Loucy (cell line): ENCODE results near the gene NDUFV1.

ENCODE experiments used
- EZH2phosphoT487 ChIP-seq: fragments of 200-600 bp; IDR thresholded peaks from 2 replicates; pipeline ENCODE4 v1.6.1; 2018; ENCODE audit warnings: antibody characterized with exemption, mild to moderate bottlenecking, moderate library complexity, borderline replicate concordance
- TF ChIP-seq, protein P1 (sequence below): fragments of 200-600 bp; sonication (generic); conservative IDR thresholded peaks from 2 replicates; pipeline ENCODE4 v1.5.1; 2014; ENCODE audit warnings: mild to moderate bottlenecking, antibody characterized with exemption, low read length

DNA sequence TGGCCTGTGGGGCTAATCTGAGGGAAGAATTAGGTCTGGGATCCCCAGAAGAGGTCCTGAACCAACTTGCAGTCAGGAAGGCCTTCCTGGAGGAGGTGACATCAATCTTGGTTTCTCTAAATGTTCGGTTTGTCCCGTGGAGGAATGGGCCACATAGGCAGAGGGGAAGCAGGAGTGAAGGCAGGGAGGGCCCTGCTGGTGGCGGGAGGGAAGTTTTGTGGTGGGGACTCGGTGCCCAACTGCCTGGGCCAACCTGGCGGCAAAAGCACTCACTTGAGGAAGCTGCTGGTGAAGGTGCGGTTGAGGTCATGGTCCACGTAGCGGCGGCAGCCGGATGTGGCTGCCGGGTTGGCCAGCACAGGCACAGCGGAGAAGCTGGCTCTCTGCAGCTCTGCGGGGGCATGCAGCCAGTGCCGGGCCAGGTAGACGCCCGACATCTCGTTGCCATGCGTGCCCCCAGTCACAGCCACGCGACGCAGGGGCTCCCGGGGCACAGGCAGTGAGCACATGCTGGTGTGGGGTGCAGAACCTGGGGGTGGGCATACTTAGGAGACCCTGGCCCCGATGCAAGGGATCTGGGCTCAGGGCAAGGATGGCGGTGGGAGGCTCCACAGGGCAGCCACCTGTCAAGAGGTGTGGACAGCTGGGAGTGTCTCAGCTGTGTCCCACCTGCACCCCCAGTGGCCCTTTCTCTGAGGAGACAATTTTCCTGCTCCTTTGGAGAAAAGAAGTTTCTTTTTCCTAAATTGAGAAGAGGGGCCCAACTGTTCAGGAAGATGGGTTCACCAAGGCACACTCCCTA lies 40.0 kb downstream of the NDUFV1 start:
- TF ChIP-seq, protein P1, sequence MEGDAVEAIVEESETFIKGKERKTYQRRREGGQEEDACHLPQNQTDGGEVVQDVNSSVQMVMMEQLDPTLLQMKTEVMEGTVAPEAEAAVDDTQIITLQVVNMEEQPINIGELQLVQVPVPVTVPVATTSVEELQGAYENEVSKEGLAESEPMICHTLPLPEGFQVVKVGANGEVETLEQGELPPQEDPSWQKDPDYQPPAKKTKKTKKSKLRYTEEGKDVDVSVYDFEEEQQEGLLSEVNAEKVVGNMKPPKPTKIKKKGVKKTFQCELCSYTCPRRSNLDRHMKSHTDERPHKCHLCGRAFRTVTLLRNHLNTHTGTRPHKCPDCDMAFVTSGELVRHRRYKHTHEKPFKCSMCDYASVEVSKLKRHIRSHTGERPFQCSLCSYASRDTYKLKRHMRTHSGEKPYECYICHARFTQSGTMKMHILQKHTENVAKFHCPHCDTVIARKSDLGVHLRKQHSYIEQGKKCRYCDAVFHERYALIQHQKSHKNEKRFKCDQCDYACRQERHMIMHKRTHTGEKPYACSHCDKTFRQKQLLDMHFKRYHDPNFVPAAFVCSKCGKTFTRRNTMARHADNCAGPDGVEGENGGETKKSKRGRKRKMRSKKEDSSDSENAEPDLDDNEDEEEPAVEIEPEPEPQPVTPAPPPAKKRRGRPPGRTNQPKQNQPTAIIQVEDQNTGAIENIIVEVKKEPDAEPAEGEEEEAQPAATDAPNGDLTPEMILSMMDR = no peak
- no peak for TF ChIP-seq EZH2phosphoT487
